ENCODE measurements around the gene F7. TPM values are rescaled to one million over a fixed set of nuclear protein-coding genes. Genes with fewer than 3 reads are reported as not detected.

The F7 gene
- polyA plus RNA-seq, 3 donors from 2014 or later, result 0.77 TPM; not detected in 2

- peaks cover 0 to 7% (median 0%) of the 10 kb centered on the region in 3 donors for H3K27me3 Mint-ChIP-seq (ENCODE audit: low read depth in 3 of 3)
- no peaks in the 10 kb centered on the region for H3K36me3 Mint-ChIP-seq
- H3K4me3 Mint-ChIP-seq, result no peak overlapping the region
- no peaks in the 10 kb centered on the region for H3K4me1 Mint-ChIP-seq
- no peak overlapping the region for H3K27ac Mint-ChIP-seq
- no peak for DNase-seq
- no peaks in the 10 kb centered on the region for H3K9me3 Mint-ChIP-seq
Measured at GRCh38 chr13:113143466-113144254, 38.1 kb downstream of the F7 start.

GRCh38 chr13:113144255-113144629 is 38.7 kb downstream of the F7 start:
- no peak overlapping the region for H3K4me3 Mint-ChIP-seq

GRCh38 chr13:113145496-113145895 is 39.9 kb downstream of the F7 start:
- Mint-ChIP-seq H3K36me3 (no peaks in the 10 kb centered on the region), H3K9me3 (no peaks in the 10 kb centered on the region), H3K4me3 (no peak overlapping the region), H3K27ac (no peak overlapping the region), H3K4me1 (no peaks in the 10 kb centered on the region), H3K27me3 (ENCODE audit: low read depth in 3 of 3) (peaks cover 0 to 9% (median 2%) of the 10 kb centered on the region in 3 donors)
- DNase-seq, result no peak

More at GRCh38 chr13:113144255-113144629, 38.7 kb downstream of the F7 start:
- Mint-ChIP-seq H3K4me1 (no peaks in the 10 kb centered on the region), H3K9me3 (no peaks in the 10 kb centered on the region), H3K36me3 (no peaks in the 10 kb centered on the region), H3K27ac (no peak overlapping the region), H3K27me3 (ENCODE audit: low read depth in 3 of 3) (peaks cover 0 to 7% (median 0%) of the 10 kb centered on the region in 3 donors)
- no peak for DNase-seq

- Mint-ChIP-seq H3K9me3 (no peaks in the 10 kb centered on the region), H3K36me3 (no peaks in the 10 kb centered on the region), H3K27ac (no peak overlapping the region), H3K4me3 (no peak overlapping the region), H3K27me3 (ENCODE audit: low read depth in 3 of 3) (peaks cover 0 to 9% (median 2%) of the 10 kb centered on the region in 3 donors), H3K4me1 (peaks cover 0 to under 1% of the 10 kb centered on the region in 2 donors)
- no peak for DNase-seq
Measured at GRCh38 chr13:113145911-113146598, 40.5 kb downstream of the F7 start.

GRCh38 chr13:113146750-113147149 is 41.2 kb downstream of the F7 start:
- Mint-ChIP-seq H3K27me3 (ENCODE audit: low read depth in 3 of 3) (peaks cover 0 to 9% (median 5%) of the 10 kb centered on the region in 3 donors), H3K36me3 (no peaks in the 10 kb centered on the region), H3K27ac (no peak overlapping the region), H3K4me1 (peaks cover 0 to 3% of the 10 kb centered on the region in 2 donors), H3K4me3 (no peak overlapping the region), H3K9me3 (no peaks in the 10 kb centered on the region)
- no peak for DNase-seq

DNA sequence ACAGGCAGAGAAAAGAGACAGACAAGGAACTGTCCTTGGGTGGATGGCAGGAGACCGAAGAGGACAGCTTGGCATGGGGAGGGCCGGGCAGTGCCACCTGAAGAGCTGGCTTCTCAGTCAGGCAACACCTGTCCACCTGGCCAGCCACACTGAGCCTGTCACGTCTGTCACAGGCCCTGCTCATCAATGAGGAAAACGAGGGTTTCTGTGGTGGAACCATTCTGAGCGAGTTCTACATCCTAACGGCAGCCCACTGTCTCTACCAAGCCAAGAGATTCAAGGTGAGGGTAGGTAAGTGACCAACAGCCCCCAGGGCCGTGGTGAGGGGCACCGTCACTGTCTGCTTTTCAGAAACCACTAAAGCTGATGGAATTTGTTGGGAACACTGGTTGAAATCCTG is 41.6 kb downstream of the F7 start:
- Mint-ChIP-seq H3K9me3 (no peaks in the 10 kb centered on the region), H3K27me3 (ENCODE audit: low read depth in 3 of 3) (peaks cover 2 to 9% (median 5%) of the 10 kb centered on the region in 3 donors), H3K36me3 (no peaks in the 10 kb centered on the region), H3K27ac (no peak overlapping the region), H3K4me3 (no peak overlapping the region), H3K4me1 (peaks cover 3 to 6% of the 10 kb centered on the region in 2 donors)
- no peak for DNase-seq

GRCh38 chr13:113148407-113148806 is 42.8 kb downstream of the F7 start:
- DNase-seq, result no peak

GRCh38 chr13:113148940-113149503 is 43.4 kb downstream of the F7 start:
- Mint-ChIP-seq H3K4me3 (no peak overlapping the region), H3K27me3 (ENCODE audit: low read depth in 3 of 3) (peaks cover 14 to 23% (median 15%) of the 10 kb centered on the region in 3 donors), H3K27ac (no peak overlapping the region), H3K36me3 (no peaks in the 10 kb centered on the region), H3K4me1 (peaks cover 15 to 18% of the 10 kb centered on the region in 2 donors), H3K9me3 (no peaks in the 10 kb centered on the region)
- no peak for DNase-seq

More at GRCh38 chr13:113148407-113148806, 42.8 kb downstream of the F7 start:
- no peak overlapping the region for H3K4me3 Mint-ChIP-seq
- peaks cover 11 to 14% of the 10 kb centered on the region in 2 donors for H3K4me1 Mint-ChIP-seq
- no peaks in the 10 kb centered on the region for H3K9me3 Mint-ChIP-seq
- H3K36me3 Mint-ChIP-seq, result no peaks in the 10 kb centered on the region
- peaks cover 9 to 18% (median 11%) of the 10 kb centered on the region in 3 donors for H3K27me3 Mint-ChIP-seq (ENCODE audit: low read depth in 3 of 3)
- no peak overlapping the region for H3K27ac Mint-ChIP-seq

- Mint-ChIP-seq H3K27me3 (ENCODE audit: low read depth in 3 of 3) (peaks cover 16 to 29% (median 20%) of the 10 kb centered on the region in 3 donors), H3K9me3 (no peaks in the 10 kb centered on the region), H3K27ac (no peak overlapping the region), H3K4me1 (peaks cover 21 to 25% of the 10 kb centered on the region in 2 donors), H3K36me3 (no peaks in the 10 kb centered on the region), H3K4me3 (no peak overlapping the region)
- no peak for DNase-seq
Measured at GRCh38 chr13:113149711-113150549, 44.3 kb downstream of the F7 start.

DNA sequence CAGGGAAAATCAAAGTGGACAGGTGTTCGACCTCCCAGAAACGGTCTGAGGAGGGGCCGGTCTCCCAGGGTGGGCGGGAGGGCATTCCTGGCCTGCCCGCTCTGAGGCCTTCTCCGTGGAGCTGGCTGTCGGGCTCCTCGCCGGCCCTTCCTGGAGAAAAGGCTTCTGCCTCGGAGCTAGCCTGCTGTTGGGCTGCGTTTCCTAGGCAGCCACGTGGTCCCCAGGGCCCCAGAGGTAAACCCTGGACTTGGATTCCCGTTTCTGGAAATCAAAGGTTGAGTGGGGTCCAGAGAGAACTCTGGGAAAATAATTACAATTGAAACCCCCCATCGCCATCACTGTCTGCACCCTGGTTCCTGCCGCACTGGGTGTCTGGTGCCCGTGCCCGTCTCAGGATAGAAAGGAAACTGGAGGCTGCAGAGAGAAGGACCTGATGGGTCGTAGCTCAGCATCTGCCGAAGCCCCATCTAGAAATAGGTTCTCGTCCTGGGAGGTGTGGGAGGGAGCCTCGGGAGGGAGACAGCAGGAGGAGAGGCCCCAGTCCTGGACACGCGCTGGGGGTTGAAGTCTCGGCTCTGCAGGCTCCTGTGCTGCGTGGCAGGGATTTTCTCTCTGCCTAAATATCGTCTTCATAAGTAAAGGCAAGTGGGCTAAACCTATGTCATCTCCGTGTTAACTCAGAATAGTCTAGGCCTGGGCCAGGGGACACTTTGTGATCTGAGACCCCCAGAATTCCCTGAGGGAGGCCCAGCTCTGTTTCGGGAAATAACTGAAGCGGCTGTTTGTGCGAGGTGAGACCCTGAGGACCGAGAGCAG is 45.2 kb downstream of the F7 start:
- no peak overlapping the region for H3K27ac Mint-ChIP-seq
- H3K4me3 Mint-ChIP-seq, result peak overlapping the region in 1 of 5 donors; percentile 10
- no peaks in the 10 kb centered on the region for H3K9me3 Mint-ChIP-seq
- DNase-seq, result no peak
- no peaks in the 10 kb centered on the region for H3K36me3 Mint-ChIP-seq
- peaks cover 18 to 29% (median 24%) of the 10 kb centered on the region in 3 donors for H3K27me3 Mint-ChIP-seq (ENCODE audit: low read depth in 3 of 3)
- peaks cover 25 to 30% of the 10 kb centered on the region in 2 donors for H3K4me1 Mint-ChIP-seq

- Mint-ChIP-seq H3K4me1 (peaks cover 25 to 30% of the 10 kb centered on the region in 2 donors), H3K9me3 (no peaks in the 10 kb centered on the region), H3K27ac (peak overlapping the region; percentile 68 to 96 (median 91)), H3K27me3 (ENCODE audit: low read depth in 3 of 3) (peaks cover 18 to 29% (median 24%) of the 10 kb centered on the region in 3 donors), H3K36me3 (no peaks in the 10 kb centered on the region), H3K4me3 (peak overlapping the region; percentile 79 to 94 (median 87))
- peak in 1 of 3 donors; percentile 28 for DNase-seq
Measured at GRCh38 chr13:113151745-113152690, 46.4 kb downstream of the F7 start.

- H3K9me3 Mint-ChIP-seq, result no peaks in the 10 kb centered on the region
- peaks cover 18 to 29% (median 24%) of the 10 kb centered on the region in 3 donors for H3K27me3 Mint-ChIP-seq (ENCODE audit: low read depth in 3 of 3)
- DNase-seq, result no peak
- H3K4me1 Mint-ChIP-seq, result peaks cover 25 to 30% of the 10 kb centered on the region in 2 donors
- H3K4me3 Mint-ChIP-seq, result peak overlapping the region; percentile 79 to 94 (median 87)
- peak overlapping the region; percentile 68 to 96 (median 91) for H3K27ac Mint-ChIP-seq
- no peaks in the 10 kb centered on the region for H3K36me3 Mint-ChIP-seq
Measured at GRCh38 chr13:113152691-113152983, 47.0 kb downstream of the F7 start.
